Neutrophil (primary cell): ENCODE results near the gene SDF4.

Source experiments
- H3K27ac ChIP-seq: fragments of 200-600 bp; sonication (generic); 2 replicates; pipeline ENCODE4 v1.5.1; 2016; ENCODE audit warnings: mild to moderate bottlenecking, moderate library complexity
- H3K27me3 ChIP-seq: fragments of 200-600 bp; sonication (generic); 2 replicates; pipeline ENCODE4 v1.6.0; 2016; ENCODE audit warnings: mild to moderate bottlenecking
- H3K36me3 ChIP-seq: fragments of 200-600 bp; sonication (generic); 2 replicates; pipeline ENCODE4 v1.5.1; 2017
- H3K4me1 ChIP-seq, 2 experiments: fragments of 200-600 bp in 1 of 2; sonication (generic) in 1 of 2; 1 replicate in 1 of 2; 2 replicates in 1 of 2; pipeline versions ENCODE4 v1.5.1 to v1.6.1; 2013 to 2016; ENCODE audit warnings: low read depth in 1 of 2, low read length in 1 of 2, mild to moderate bottlenecking in 1 of 2, moderate library complexity in 1 of 2; ENCODE audit not compliant: control insufficient read depth in 1 of 2, insufficient read depth in 1 of 2
- H3K4me3 ChIP-seq, 2 experiments: fragments of 200-600 bp in 1 of 2; sonication (generic) in 1 of 2; 1 replicate in 1 of 2; 2 replicates in 1 of 2; pipeline ENCODE4 v1.5.1; 2013 to 2016; ENCODE audit warnings: low read depth in 1 of 2, low read length in 1 of 2, mild to moderate bottlenecking in 1 of 2, moderate library complexity in 1 of 2
- H3K9me3 ChIP-seq: fragments of 200-600 bp; sonication (generic); 2 replicates; pipeline ENCODE4 v1.5.1; 2016
- CTCF ChIP-seq: fragments of 200-600 bp; sonication (generic); IDR thresholded peaks from 2 replicates; pipeline ENCODE4 v1.5.1; 2016; ENCODE audit warnings: antibody characterized with exemption

The SDF4 gene

GRCh38 chr1:1231400-1232207 is at the start of gene SDF4:
SDF4 (minus strand) TSS chr1:1232001; CDS start chr1:1228772, 3,229 bp downstream.
- Histone ChIP-seq H3K36me3 (peaks cover 26% of the 10 kb centered on the region), H3K27me3 (no peaks in the 10 kb centered on the region), H3K4me1 (peaks cover 22 to 27% of the 10 kb centered on the region in 2 experiments), H3K27ac (peak within 1 kb of the TSS; percentile 85), H3K9me3 (no peaks in the 10 kb centered on the region), H3K4me3 (peak within 1 kb of the TSS; percentile 80 to 95)
- peak; percentile 32 for TF ChIP-seq CTCF

- Histone ChIP-seq H3K27ac (no peak overlapping the region), H3K27me3 (no peaks in the 10 kb centered on the region), H3K4me3 (no peak overlapping the region), H3K4me1 (no peaks in the 10 kb centered on the region), H3K9me3 (no peaks in the 10 kb centered on the region), H3K36me3 (no peaks in the 10 kb centered on the region)
- TF ChIP-seq CTCF: no peak
These were observed 49.1 kb upstream of the SDF4 start for GRCh38 chr1:1280782-1281481.

GRCh38 chr1:1279028-1279427 is 47.2 kb upstream of the SDF4 start:
- H3K27ac ChIP-seq: no peak overlapping the region

GRCh38 chr1:1278620-1279019 is 46.8 kb upstream of the SDF4 start:
- no peaks in the 10 kb centered on the region for H3K27me3 ChIP-seq
- H3K4me1 ChIP-seq: peaks cover 6 to 7% of the 10 kb centered on the region in 2 experiments
- no peak for TF ChIP-seq CTCF
- no peaks in the 10 kb centered on the region for H3K36me3 ChIP-seq
- no peak overlapping the region for H3K4me3 ChIP-seq
- H3K9me3 ChIP-seq: no peaks in the 10 kb centered on the region
- H3K27ac ChIP-seq: no peak overlapping the region

More at GRCh38 chr1:1279028-1279427, 47.2 kb upstream of the SDF4 start:
- peaks cover 6 to 7% of the 10 kb centered on the region in 2 experiments for H3K4me1 ChIP-seq
- no peaks in the 10 kb centered on the region for H3K9me3 ChIP-seq
- TF ChIP-seq CTCF: no peak
- no peak overlapping the region for H3K4me3 ChIP-seq
- H3K36me3 ChIP-seq: no peaks in the 10 kb centered on the region
- H3K27me3 ChIP-seq: no peaks in the 10 kb centered on the region

GRCh38 chr1:1275836-1276235 is 44.0 kb upstream of the SDF4 start:
- Histone ChIP-seq H3K27ac (no peak overlapping the region), H3K4me1 (peaks cover 25 to 28% of the 10 kb centered on the region in 2 experiments), H3K36me3 (peaks cover 7% of the 10 kb centered on the region), H3K4me3 (no peak overlapping the region), H3K27me3 (no peaks in the 10 kb centered on the region), H3K9me3 (no peaks in the 10 kb centered on the region)
- TF ChIP-seq CTCF: no peak
